ENCODE results near the gene SYT8.

DNA sequence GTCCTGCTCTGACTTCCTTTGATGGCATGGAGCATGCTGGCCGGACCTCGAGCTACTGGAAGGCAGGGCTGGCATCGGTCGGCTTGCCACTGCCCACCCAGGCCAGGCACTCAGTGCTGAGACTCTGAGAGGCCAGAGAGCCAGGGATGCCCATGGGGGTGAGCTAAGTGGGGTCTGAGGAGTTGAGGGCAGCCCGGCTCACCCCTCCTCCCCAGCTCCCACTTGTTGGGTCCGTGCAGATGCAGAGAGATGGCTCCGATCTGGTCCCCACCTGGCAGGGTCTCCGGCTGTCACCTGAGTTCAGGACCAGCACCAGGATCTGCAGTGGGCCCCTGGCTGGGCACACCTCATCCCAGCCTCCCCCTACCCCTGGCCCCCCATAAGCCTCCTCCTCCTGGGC lies 31.4 kb downstream of the SYT8 start:
- TF ChIP-seq POLR2AphosphoS5 (IDR thresholded peaks at IDR 0.05; ENCODE audit: low read depth, low read length), result no peak
- no peak for TF ChIP-seq POLR2A (IDR thresholded peaks at IDR 0.05; ENCODE audit: low read depth, low read length)
- TF ChIP-seq TAF1 (IDR thresholded peaks at IDR 0.05; ENCODE audit: low read depth, low read length), result no peak
- no peak for TF ChIP-seq PAX5 (IDR thresholded peaks at IDR 0.05; ENCODE audit: insufficient read depth, low read length, severe bottlenecking)

Measured in GM12891 (cell line).